HG03103 (cell line): ENCODE measurements around the gene ADGRV1.

ENCODE experiments used
- ATAC-seq: cut with Tn5 transposase; IDR thresholded peaks from one replicate; pipeline ENCODE4 v1.9.1; 2021; ENCODE audit warnings: low read depth; ENCODE audit not compliant: unreplicated experiment

ADGRV1 gene

GRCh38 chr5:90558344-90559192 lies at the start of gene ADGRV1:
Gene ADGRV1 (plus strand): TSS chr5:90558797. CDS start chr5:90558896, 99 bp downstream.
- no peak for ATAC-seq

DNA sequence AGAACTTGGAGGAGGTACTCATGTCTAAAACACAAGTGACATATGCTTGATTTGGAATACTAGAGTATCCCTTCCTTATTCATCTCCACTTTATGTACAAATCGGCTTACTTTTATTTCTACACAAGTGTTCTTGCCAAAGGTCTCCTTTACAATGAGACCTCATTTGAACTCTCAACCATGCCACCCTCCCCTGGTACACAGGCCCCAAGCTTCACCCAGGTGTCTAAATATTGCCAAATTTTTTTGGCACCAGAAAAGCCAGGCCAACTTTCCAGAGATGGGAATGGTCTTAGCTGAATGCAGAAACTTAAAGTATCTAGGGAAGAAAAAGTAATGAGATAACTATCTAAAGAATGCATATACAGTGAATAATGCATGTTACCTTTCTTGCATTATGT lies 48.2 kb upstream of the ADGRV1 start:
- no peak for ATAC-seq

GRCh38 chr5:90514520-90514919 lies 44.1 kb upstream of the ADGRV1 start:
- ATAC-seq: no peak

GRCh38 chr5:90518661-90519060 lies 39.9 kb upstream of the ADGRV1 start:
- no peak for ATAC-seq

DNA sequence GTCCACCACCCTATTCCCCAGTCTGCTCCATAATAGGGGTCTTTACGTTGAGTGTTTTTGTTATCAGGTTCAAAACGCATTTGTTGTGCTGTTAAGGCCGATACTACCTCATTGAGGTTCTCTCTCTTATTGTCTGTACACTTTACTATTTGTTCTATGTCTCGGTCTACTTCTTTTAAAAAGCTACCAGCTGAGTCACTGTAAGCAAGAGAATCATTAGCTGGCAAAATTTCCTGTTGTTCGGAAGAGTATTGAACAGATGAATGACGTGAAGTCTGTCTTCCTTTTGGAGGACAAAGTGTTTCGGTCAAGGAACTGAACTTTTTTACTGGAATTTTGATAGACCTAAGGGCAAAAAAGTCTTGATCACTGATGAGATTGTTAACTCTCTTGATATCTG lies 39.5 kb upstream of the ADGRV1 start:
- no peak for ATAC-seq

DNA sequence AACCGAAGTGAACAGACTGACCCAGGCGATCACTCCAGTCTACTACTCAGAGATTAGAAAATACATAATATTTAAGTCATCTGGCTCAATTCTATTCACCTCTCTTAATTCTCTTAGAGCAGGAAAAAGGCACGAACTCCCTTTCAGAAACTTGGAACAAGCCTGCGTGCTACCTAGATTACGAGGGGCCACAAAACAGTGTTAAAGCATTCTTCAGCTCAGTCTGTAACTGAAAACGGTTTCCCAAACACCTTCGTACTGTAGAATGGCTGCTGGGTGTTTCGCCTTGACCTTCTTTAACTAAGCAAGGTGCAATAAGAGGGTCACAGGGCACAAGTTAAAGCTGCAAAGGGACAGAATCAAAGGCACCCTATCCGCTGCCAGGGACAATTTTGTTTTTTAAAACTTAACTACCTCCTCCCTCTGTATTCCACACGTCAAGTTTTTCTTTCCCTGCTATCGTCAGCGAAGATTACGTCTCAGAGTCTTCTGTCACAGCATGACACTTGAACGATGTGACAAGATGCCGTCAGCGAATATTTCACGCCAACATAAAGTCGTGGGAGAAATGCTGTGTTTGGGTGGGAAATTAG lies 29.9 kb upstream of the ADGRV1 start:
- ATAC-seq: no peak

DNA sequence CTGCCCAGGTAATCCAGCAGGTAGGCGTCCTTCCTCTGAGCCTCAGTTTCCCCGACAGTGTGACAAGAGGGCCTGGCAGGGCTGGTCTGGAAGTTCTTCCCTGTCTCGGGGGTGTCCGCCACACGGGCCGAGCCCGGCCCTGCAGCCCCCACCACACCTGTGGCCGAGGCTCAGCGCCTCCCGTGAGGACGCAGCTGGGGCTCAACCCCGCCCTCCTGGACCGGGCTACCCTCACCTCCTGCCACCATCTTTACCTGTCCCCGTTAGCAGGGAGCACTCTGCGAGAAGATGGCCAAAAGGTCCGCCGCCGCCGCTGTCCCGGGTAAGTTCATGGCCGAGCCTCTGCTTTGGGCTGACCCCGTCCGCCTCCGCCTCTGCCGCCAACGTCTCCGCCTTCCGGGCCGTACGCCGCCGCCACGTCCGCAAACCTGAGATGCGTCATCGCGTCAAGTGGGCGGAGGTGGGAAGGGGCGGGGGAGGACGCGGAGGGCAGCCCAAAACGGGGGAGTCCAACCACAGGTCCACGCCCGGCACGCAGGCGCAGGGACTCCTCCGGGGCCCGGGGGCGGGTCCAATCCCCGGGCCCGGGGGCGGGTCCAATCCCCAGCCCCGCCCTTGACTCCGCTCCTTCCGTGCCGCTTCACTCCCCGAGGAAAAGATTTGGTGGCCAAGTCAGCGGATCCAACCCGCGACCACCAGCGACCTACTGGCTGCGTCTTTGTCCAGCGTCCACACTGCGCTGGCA lies 29.2 kb upstream of the ADGRV1 start, which contains the start of gene LYSMD3:
LYSMD3 (minus strand) TSS at position 391 of the 745 bp plus-strand sequence. CDS start 4,295 bp downstream, outside the sequence.
- peak; percentile 83 for ATAC-seq

- ATAC-seq: peak; percentile 34
Observed at GRCh38 chr5:90529939-90530677, 28.5 kb upstream of the ADGRV1 start.

- ATAC-seq: no peak
Observed at GRCh38 chr5:90530736-90531487, 27.7 kb upstream of the ADGRV1 start.

- ATAC-seq: no peak
Observed at GRCh38 chr5:90533794-90534193, 24.8 kb upstream of the ADGRV1 start.

DNA sequence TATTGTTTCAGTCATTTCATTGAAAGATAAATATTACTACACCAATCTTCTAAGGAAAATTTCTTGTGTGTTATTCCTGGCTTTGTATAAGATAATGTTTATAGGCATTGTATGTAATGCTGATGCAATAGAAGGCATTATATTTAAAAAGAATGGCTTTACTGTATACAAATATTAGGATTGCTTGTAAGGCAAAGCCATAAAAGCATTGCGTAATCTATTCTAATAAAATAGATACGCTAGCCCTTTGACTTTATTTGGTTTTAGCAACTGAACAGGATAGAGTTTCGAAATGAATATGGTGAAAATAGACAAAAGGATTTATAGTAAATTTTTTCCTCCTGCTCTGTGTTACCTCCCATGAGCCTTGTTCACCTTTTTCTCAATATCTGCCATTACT lies 23.7 kb upstream of the ADGRV1 start:
- no peak for ATAC-seq

- no peak for ATAC-seq
Observed at GRCh38 chr5:90542827-90543519, 15.6 kb upstream of the ADGRV1 start.

DNA sequence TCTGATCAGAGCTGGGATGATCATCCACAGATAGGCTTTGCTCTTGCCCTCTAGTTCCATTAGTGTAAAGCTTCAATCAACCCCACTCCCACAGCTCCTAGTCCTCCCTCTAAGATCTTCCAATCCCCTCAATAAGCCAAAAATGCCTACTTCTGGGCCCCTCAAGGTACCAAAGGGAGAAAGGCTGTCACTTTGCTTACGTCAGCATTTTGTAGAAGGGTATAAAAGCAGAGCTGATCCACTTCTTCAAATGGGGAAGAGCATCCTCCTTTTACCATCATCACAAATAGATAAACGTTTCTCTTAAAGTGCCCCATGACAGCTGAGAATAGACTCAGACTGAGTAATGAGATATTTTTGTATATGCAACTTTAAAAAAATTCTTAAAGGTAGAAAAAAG lies 13.1 kb upstream of the ADGRV1 start:
- no peak for ATAC-seq

GRCh38 chr5:90546216-90546837 lies 12.3 kb upstream of the ADGRV1 start:
- ATAC-seq: no peak

GRCh38 chr5:90547072-90547536 lies 11.5 kb upstream of the ADGRV1 start:
- ATAC-seq: no peak

DNA sequence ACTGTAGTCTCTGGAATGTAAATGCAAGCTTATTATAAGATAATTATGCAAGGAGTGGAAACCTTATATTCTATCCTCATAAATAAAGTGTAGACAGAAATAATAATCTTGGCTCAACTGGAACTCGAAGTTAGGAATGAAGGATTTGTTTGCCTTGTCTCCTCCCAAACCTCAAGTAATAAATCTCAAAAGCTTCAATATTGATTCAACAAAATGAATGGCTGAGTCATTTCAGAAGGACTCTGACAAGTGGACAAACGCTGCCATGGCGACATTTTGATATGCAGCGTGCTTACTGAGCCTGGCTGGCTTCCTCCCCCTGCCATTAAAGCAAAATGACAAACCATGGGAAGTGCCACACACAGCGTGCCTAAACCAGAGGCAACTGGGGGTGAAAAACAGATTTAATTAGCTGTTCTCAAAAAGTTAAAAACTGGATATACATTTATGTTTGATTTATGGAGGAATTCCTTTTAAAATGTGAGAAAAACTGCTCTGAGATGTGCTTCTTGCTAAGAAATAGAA lies 10.5 kb upstream of the ADGRV1 start:
- ATAC-seq: no peak

GRCh38 chr5:90549223-90549622 lies 9.4 kb upstream of the ADGRV1 start:
- ATAC-seq: no peak

DNA sequence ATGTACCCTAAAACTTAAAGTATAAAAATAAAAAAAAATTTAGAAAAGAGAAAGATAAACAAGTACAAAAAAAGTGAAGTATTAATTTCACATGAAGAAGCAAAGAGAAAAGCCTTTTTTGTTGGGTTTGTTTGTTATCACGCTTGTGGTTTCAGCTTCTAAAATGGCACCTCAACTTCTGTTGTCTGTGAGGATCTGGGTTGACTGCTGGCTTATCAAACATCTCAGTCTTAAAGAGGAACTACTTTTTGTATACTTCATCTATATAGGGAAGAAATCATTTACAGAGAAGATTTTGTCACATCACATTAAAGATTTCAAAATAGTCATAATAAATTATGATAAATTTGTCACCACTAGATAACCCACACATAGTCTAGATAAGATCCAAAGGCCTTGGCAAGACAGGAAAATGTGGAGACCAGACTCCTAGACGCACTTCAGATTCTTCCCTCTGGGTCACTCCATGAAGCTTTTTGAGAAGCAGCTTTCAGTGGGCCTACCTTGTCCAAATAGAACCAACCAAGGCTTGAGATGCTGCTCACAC lies 8.8 kb upstream of the ADGRV1 start:
- no peak for ATAC-seq
